Calu3 (cell line): ENCODE data around the gene CEP128. TPM values are rescaled to one million over a fixed set of nuclear protein-coding genes. Genes with fewer than 3 reads are reported as not detected.

Source experiments
- BruUV-seq: library from RNA; stranded (reverse); fragments of 400-500 nt; replicated peaks from 2 replicates; lab custom pipeline; 2021; lab: Mats Ljungman, UMichigan
- CTCF ChIA-PET: fragments of 300-600 bp; sonication (Branson Sonifier 250); formaldehyde crosslinking; loops from one replicate; lab custom pipeline; 2022; ENCODE audit warnings: antibody characterized with exemption; lab: Charles Lee
- DNase-seq: peaks from one replicate; pipeline ENCODE4 v3.0.0; 2022
- H3K27ac Mint-ChIP-seq: one replicate; pipeline ENCODE4 v1.8.0; 2022; ENCODE audit warnings: mixed read lengths; ENCODE audit not compliant: unreplicated experiment
- H3K27me3 Mint-ChIP-seq: one replicate; pipeline ENCODE4 v1.8.0; 2022; ENCODE audit warnings: mixed read lengths; ENCODE audit not compliant: unreplicated experiment
- H3K36me3 Mint-ChIP-seq: one replicate; pipeline ENCODE4 v1.8.0; 2022; ENCODE audit warnings: mild to moderate bottlenecking, moderate library complexity, mixed read lengths; ENCODE audit not compliant: insufficient read depth, unreplicated experiment
- H3K4me1 Mint-ChIP-seq: one replicate; pipeline ENCODE4 v1.8.0; 2022; ENCODE audit warnings: mild to moderate bottlenecking, low read depth, mixed read lengths; ENCODE audit not compliant: unreplicated experiment
- H3K4me3 Mint-ChIP-seq: one replicate; pipeline ENCODE4 v1.8.0; 2022; ENCODE audit warnings: mild to moderate bottlenecking, low read depth, moderate library complexity, mixed read lengths; ENCODE audit not compliant: unreplicated experiment
- H3K9me3 Mint-ChIP-seq: one replicate; pipeline ENCODE4 v1.8.0; 2022; ENCODE audit warnings: low read depth, mixed read lengths; ENCODE audit not compliant: unreplicated experiment
- CTCF ChIP-seq: fragments of 200-600 bp; IDR thresholded peaks from one replicate; pipeline ENCODE4 v1.8.0; 2022; ENCODE audit warnings: antibody characterized with exemption; ENCODE audit not compliant: unreplicated experiment
- intact Hi-C: fragments of 100-400 bp; cut with micrococcal nuclease; formaldehyde crosslinking; loops from one replicate; pipeline ENCODE4 v1.10.0; 2022; ENCODE audit not compliant: unreplicated experiment
- total RNA-seq: library from RNA; stranded (reverse); gene quantifications from 2 replicates; pipeline ENCODE4 v1.2.3, GENCODE V29; 2022

The CEP128 gene
- total RNA-seq, 1 experiment from 2014 or later = 22.9 TPM

GRCh38 chr14:80585506-80585835 lies 356.1 kb downstream of the CEP128 start:
- DNase-seq = no peak
- no peaks in the 10 kb centered on the region for H3K27me3 Mint-ChIP-seq
- H3K4me3 Mint-ChIP-seq = peak overlapping the region; percentile 3
- H3K27ac Mint-ChIP-seq = peak overlapping the region; percentile 61
- CTCF ChIA-PET = interaction anchor here (1.4 kb wide), 1 partner anchor 53 kb away, joined by 4 read pairs; no protein-coding TSS in a partner anchor
- no peaks in the 10 kb centered on the region for H3K9me3 Mint-ChIP-seq
- peaks cover 30% of the 10 kb centered on the region for H3K4me1 Mint-ChIP-seq
- H3K36me3 Mint-ChIP-seq = peaks cover 6% of the 10 kb centered on the region
- BruUV-seq = no TSS peak
- no peak for TF ChIP-seq CTCF
- intact Hi-C loops = loop anchor here (2.0 to 5.0 kb wide), 2 partner anchors 17 to 528 kb away; no protein-coding TSS in a partner anchor

- Mint-ChIP-seq H3K27ac (peak overlapping the region; percentile 61), H3K4me3 (peak overlapping the region; percentile 3), H3K9me3 (no peaks in the 10 kb centered on the region), H3K36me3 (peaks cover 6% of the 10 kb centered on the region), H3K27me3 (no peaks in the 10 kb centered on the region), H3K4me1 (peaks cover 30% of the 10 kb centered on the region)
- intact Hi-C loops = loop anchor here (2.0 to 5.0 kb wide), 2 partner anchors 16 to 528 kb away; no protein-coding TSS in a partner anchor
- no peak for TF ChIP-seq CTCF
- no peak for DNase-seq
- BruUV-seq = no TSS peak
- CTCF ChIA-PET = interaction anchor here (0.6 to 1.4 kb wide), 2 partner anchors 54 to 1651 kb away, joined by 3 to 4 read pairs; no protein-coding TSS in a partner anchor
These were observed 356.6 kb downstream of the CEP128 start for GRCh38 chr14:80584744-80585505.

GRCh38 chr14:80577599-80577998 lies 363.9 kb downstream of the CEP128 start:
- Mint-ChIP-seq H3K4me1 (peaks cover 13% of the 10 kb centered on the region), H3K27ac (no peak overlapping the region), H3K4me3 (no peak overlapping the region), H3K36me3 (no peaks in the 10 kb centered on the region), H3K27me3 (no peaks in the 10 kb centered on the region), H3K9me3 (no peaks in the 10 kb centered on the region)
- intact Hi-C loops = no loop called here
- BruUV-seq = no TSS peak
- no peak for DNase-seq
- no peak for TF ChIP-seq CTCF
- CTCF ChIA-PET = no interaction called here

- DNase-seq = no peak
- TF ChIP-seq CTCF = no peak
- Mint-ChIP-seq H3K9me3 (no peaks in the 10 kb centered on the region), H3K36me3 (no peaks in the 10 kb centered on the region), H3K27ac (no peak overlapping the region), H3K27me3 (no peaks in the 10 kb centered on the region), H3K4me3 (no peak overlapping the region), H3K4me1 (peaks cover 13% of the 10 kb centered on the region)
- intact Hi-C loops = no loop called here
- CTCF ChIA-PET = no interaction called here
- BruUV-seq = no TSS peak
These were observed 365.1 kb downstream of the CEP128 start for GRCh38 chr14:80576401-80576800.
